SK-N-SH treated with all-trans-retinoic acid at 6 μM for 48 hours (cell line): ENCODE measurements around the gene ALDH3B2.
"Not testable (repeated sequence)": the region's sequence is repeated elsewhere in the genome, so short reads cannot be mapped to it uniquely, and the experiment has no call there.

Source experiments
- ATAC-seq: fragments of 200-7000 bp; cut with Tn5 transposase; 3 replicates; pipeline ENCODE4 v1.9.1; 2020; ENCODE audit warnings: mild to moderate bottlenecking, moderate library complexity
- ARNTL ChIP-seq: fragments of 450-650 bp; formaldehyde crosslinking; IDR thresholded peaks from 2 replicates; pipeline ENCODE4 v1.5.0; 2020; ENCODE audit warnings: low read depth, mild to moderate bottlenecking, moderate library complexity, borderline replicate concordance
- CREB5 ChIP-seq: fragments of 250-450 bp; sonication (Bioruptor Pico); IDR thresholded peaks from 2 replicates; pipeline ENCODE4 v1.5.1; 2020; ENCODE audit warnings: low read depth, mild to moderate bottlenecking, moderate library complexity
- CSRNP3 ChIP-seq: fragments of 250-450 bp; sonication (Bioruptor Pico); IDR thresholded peaks from 2 replicates; pipeline ENCODE4 v1.5.1; 2021; ENCODE audit warnings: mild to moderate bottlenecking, moderate library complexity
- ESRRG ChIP-seq: fragments of 250-450 bp; sonication (Bioruptor Pico); IDR thresholded peaks from 2 replicates; pipeline ENCODE4 v1.6.1; 2021; ENCODE audit warnings: mild to moderate bottlenecking
- OSR1 ChIP-seq: fragments of 250-450 bp; sonication (Bioruptor Pico); IDR thresholded peaks from 2 replicates; pipeline ENCODE4 v1.8.0; 2022; ENCODE audit warnings: moderate library complexity, mild to moderate bottlenecking, inconsistent platforms
- POU6F1 ChIP-seq: fragments of 250-450 bp; sonication (Bioruptor Pico); IDR thresholded peaks from 2 replicates; pipeline ENCODE4 v1.8.0; 2021; ENCODE audit warnings: low read depth, mild to moderate bottlenecking, moderate library complexity, borderline replicate concordance
- TCF4 ChIP-seq: fragments of 250-450 bp; sonication (Bioruptor Pico); IDR thresholded peaks from 2 replicates; pipeline ENCODE4 v1.8.0; 2021; ENCODE audit warnings: mild to moderate bottlenecking, moderate library complexity, borderline replicate concordance
- TOX ChIP-seq: fragments of 250-450 bp; sonication (Bioruptor Pico); IDR thresholded peaks from 2 replicates; pipeline ENCODE4 v1.8.0; 2021; ENCODE audit warnings: mild to moderate bottlenecking, moderate library complexity, borderline replicate concordance
- TSHZ2 ChIP-seq: fragments of 250-450 bp; sonication (Bioruptor Pico); IDR thresholded peaks from 2 replicates; pipeline ENCODE4 v1.5.0; 2020; ENCODE audit warnings: mild to moderate bottlenecking, moderate library complexity
- ZC3H10 ChIP-seq: fragments of 250-450 bp; sonication (Bioruptor Pico); IDR thresholded peaks from 2 replicates; pipeline ENCODE4 v1.5.1; 2021; ENCODE audit warnings: mild to moderate bottlenecking, moderate library complexity
- ZFP30 ChIP-seq: fragments of 450-650 bp; formaldehyde crosslinking; IDR thresholded peaks from 2 replicates; pipeline ENCODE4 v1.5.0; 2022; ENCODE audit warnings: mild to moderate bottlenecking, moderate library complexity
- ZNF565 ChIP-seq: fragments of 450-650 bp; formaldehyde crosslinking; conservative IDR thresholded peaks from 2 replicates; pipeline ENCODE4 v1.5.0; 2020; ENCODE audit warnings: low read depth, mild to moderate bottlenecking, moderate library complexity
- ZNF70 ChIP-seq: fragments of 450-650 bp; formaldehyde crosslinking; IDR thresholded peaks from 2 replicates; pipeline ENCODE4 v1.5.0; 2020; ENCODE audit warnings: mild to moderate bottlenecking, moderate library complexity

The ALDH3B2 gene

GRCh38 chr11:67621928-67622327 is 52.5 kb downstream of the ALDH3B2 start:
- not testable (repeated sequence) for ATAC-seq

- not testable (repeated sequence) for ATAC-seq
Observed at GRCh38 chr11:67620621-67621020, 53.8 kb downstream of the ALDH3B2 start.

GRCh38 chr11:67619683-67620618 is 54.5 kb downstream of the ALDH3B2 start:
- not testable (repeated sequence) for ATAC-seq

GRCh38 chr11:67618901-67619659 is 55.3 kb downstream of the ALDH3B2 start:
- not testable (repeated sequence) for ATAC-seq

- TF ChIP-seq TSHZ2 (CRISPR knock-in tag) (no peak), CREB5 (no peak), TOX (CRISPR knock-in tag) (no peak), ZNF565 (CRISPR knock-in tag) (no peak)
- TF ChIP-seq, all 23 proteins: peak for 0
Observed at GRCh38 chr11:67617243-67617953, 57.0 kb downstream of the ALDH3B2 start.

GRCh38 chr11:67616431-67617242 is 57.8 kb downstream of the ALDH3B2 start:
- TF ChIP-seq ZFP30 (CRISPR knock-in tag), result no peak
- no peak for TF ChIP-seq ZNF565 (CRISPR knock-in tag)
- TF ChIP-seq TCF4 (CRISPR knock-in tag), result no peak
- TF ChIP-seq ZC3H10 (CRISPR knock-in tag), result no peak
- TF ChIP-seq ESRRG (CRISPR knock-in tag), result no peak
- no peak for TF ChIP-seq ZNF70 (CRISPR knock-in tag)
- no peak for TF ChIP-seq POU6F1 (CRISPR knock-in tag)
- TF ChIP-seq TSHZ2 (CRISPR knock-in tag), result no peak
- no peak for TF ChIP-seq CREB5
- no peak for TF ChIP-seq ARNTL (CRISPR knock-in tag)
- TF ChIP-seq CSRNP3 (CRISPR knock-in tag), result no peak
- TF ChIP-seq OSR1 (CRISPR knock-in tag), result no peak
- ATAC-seq, result no peak

More at GRCh38 chr11:67617243-67617953, 57.0 kb downstream of the ALDH3B2 start:
- ATAC-seq, result no peak
